SK-N-SH (cell line): ENCODE results near the gene TECR. TPM values are rescaled to one million over a fixed set of nuclear protein-coding genes. Genes with fewer than 3 reads are reported as not detected.

ENCODE experiments used
- CTCF ChIA-PET: fragments of 300-600, 350-600 bp; formaldehyde crosslinking; extraction: SDS; loops from one replicate; lab custom pipeline; 2021; lab: Yijun Ruan, JAX
- POLR2A ChIA-PET: fragments of 350-600 bp; sonication (Branson Sonifier 250); formaldehyde crosslinking; extraction: SDS; loops from one replicate; lab custom pipeline; 2020; ENCODE audit warnings: antibody characterized with exemption, inconsistent platforms; lab: Yijun Ruan, JAX
- DNase-seq: peaks from one replicate; pipeline ENCODE4 v3.0.0; 2012
- H2AFZ ChIP-seq: fragments of 200-600 bp; sonication (generic); 2 replicates; pipeline ENCODE4 v1.8.1; 2016; ENCODE audit warnings: antibody characterized with exemption, mild to moderate bottlenecking, low read depth
- H3F3A ChIP-seq: fragments of 200-600 bp; sonication (generic); replicated peaks from 2 replicates; pipeline ENCODE3; 2016; ENCODE audit warnings: antibody characterized with exemption, mild to moderate bottlenecking; ENCODE audit not compliant: insufficient read depth
- H3K27ac ChIP-seq, 2 experiments: fragments of 200-500 bp in 1 of 2; fragments of 200-600 bp in 1 of 2; sonication (Bioruptor generic) in 1 of 2; sonication (generic), shearing (Covaris generic) in 1 of 2; 2 replicates each; pipeline versions ENCODE4 v1.5.1 to v1.6.1; 2014 to 2016; ENCODE audit warnings: low read depth in 2 of 2, inconsistent platforms in 1 of 2, low read length in 1 of 2, mild to moderate bottlenecking in 1 of 2, mixed read lengths in 1 of 2
- H3K27me3 ChIP-seq: fragments of 200-600 bp; sonication (generic), shearing (Covaris generic); 2 replicates; pipeline ENCODE4 v1.6.1; 2016; ENCODE audit warnings: mixed run types; ENCODE audit not compliant: insufficient read depth
- H3K36me3 ChIP-seq, 2 experiments: fragments of 200-500 bp in 1 of 2; fragments of 200-600 bp in 1 of 2; sonication (Bioruptor generic) in 1 of 2; sonication (generic) in 1 of 2; replicated peaks in 1 of 2; 2 replicates each; pipeline versions ENCODE3 to v1.5.1; 2014 to 2016; ENCODE audit warnings: low read length in 1 of 2, mild to moderate bottlenecking in 1 of 2; ENCODE audit not compliant: insufficient read depth in 2 of 2, control insufficient read depth in 1 of 2
- H3K4me1 ChIP-seq, 2 experiments: fragments of 200-500 bp in 1 of 2; fragments of 200-600 bp in 1 of 2; sonication (Bioruptor generic) in 1 of 2; sonication (generic), shearing (Covaris generic) in 1 of 2; 2 replicates each; pipeline versions ENCODE4 v1.5.1 to v1.6.1; 2014 to 2016; ENCODE audit warnings: low read depth in 1 of 2, low read length in 1 of 2, mixed run types in 1 of 2; ENCODE audit not compliant: insufficient read depth in 2 of 2, control insufficient read depth in 1 of 2
- H3K4me2 ChIP-seq: fragments of 200-600 bp; sonication (generic), shearing (Covaris generic); 2 replicates; pipeline ENCODE4 v1.6.1; 2017; ENCODE audit warnings: mixed run types
- H3K4me3 ChIP-seq, 2 experiments: fragments of 200-500 bp in 1 of 2; fragments of 200-600 bp in 1 of 2; sonication (Bioruptor generic) in 1 of 2; sonication (generic), shearing (Covaris generic) in 1 of 2; 2 replicates each; pipeline versions ENCODE4 v1.5.1 to v1.8.1; 2014 to 2016; ENCODE audit warnings: low read depth in 2 of 2, inconsistent platforms in 1 of 2, low read length in 1 of 2, mild to moderate bottlenecking in 1 of 2, mixed read lengths in 1 of 2, moderate library complexity in 1 of 2
- H3K79me2 ChIP-seq: fragments of 200-600 bp; sonication (generic); 2 replicates; pipeline ENCODE4 v1.8.1; 2017; ENCODE audit warnings: mild to moderate bottlenecking; ENCODE audit not compliant: insufficient read depth
- H3K9ac ChIP-seq: fragments of 200-600 bp; sonication (generic); 2 replicates; pipeline ENCODE4 v1.6.1; 2017; ENCODE audit warnings: mixed run types
- H3K9me2 ChIP-seq: fragments of 200-600 bp; sonication (generic); 2 replicates; pipeline ENCODE4 v1.6.1; 2017; ENCODE audit warnings: mixed run types
- H3K9me3 ChIP-seq: fragments of 200-600 bp; sonication (generic); 2 replicates; pipeline ENCODE4 v1.6.1; 2017; ENCODE audit warnings: mixed run types, mild to moderate bottlenecking, moderate library complexity
- H4K20me1 ChIP-seq: fragments of 200-600 bp; sonication (generic); 2 replicates; pipeline ENCODE4 v1.6.1; 2017; ENCODE audit warnings: mild to moderate bottlenecking, mixed run types; ENCODE audit not compliant: insufficient read depth
- CTCF ChIP-seq: fragments of 200-600 bp; sonication (generic); IDR thresholded peaks from 2 replicates; pipeline ENCODE4 v1.6.1; 2017; ENCODE audit warnings: antibody characterized with exemption, mild to moderate bottlenecking, moderate library complexity
- ELF1 ChIP-seq: IDR thresholded peaks from 2 replicates; pipeline ENCODE4 v1.4.0; 2012
- EP300 ChIP-seq, 2 experiments: IDR thresholded peaks; 2 replicates each; pipeline versions ENCODE4 v1.4.0 to v1.6.1; 2012; ENCODE audit warnings: borderline replicate concordance in 1 of 2, low read depth in 1 of 2, low read length in 1 of 2
- EZH2phosphoT487 ChIP-seq: fragments of 200-600 bp; sonication (generic); IDR thresholded peaks from 2 replicates; pipeline ENCODE4 v1.6.1; 2017; ENCODE audit warnings: low read depth, mixed run types, mild to moderate bottlenecking, antibody characterized with exemption, moderate library complexity, borderline replicate concordance
- FOXJ3 ChIP-seq: sonication (generic); formaldehyde crosslinking; IDR thresholded peaks from 2 replicates; pipeline ENCODE4 v1.5.1; 2020; ENCODE audit warnings: mild to moderate bottlenecking, missing genetic modification reagents
- IRF3 ChIP-seq: fragments of 150-350 bp; IDR thresholded peaks from 2 replicates; pipeline ENCODE4 v1.6.1; 2016; ENCODE audit warnings: mild to moderate bottlenecking, low read depth, low read length
- JUND ChIP-seq: IDR thresholded peaks from 2 replicates; pipeline ENCODE4 v1.4.0; 2012
- RCOR1 ChIP-seq: fragments of 150-350 bp; IDR thresholded peaks from 2 replicates; pipeline ENCODE4 v1.6.1; 2017; ENCODE audit warnings: antibody characterized with exemption, low read length
- RFX5 ChIP-seq: IDR thresholded peaks from 2 replicates; pipeline ENCODE4 v1.6.1; 2012; ENCODE audit warnings: mild to moderate bottlenecking, improper control_type of control experiment, low read length
- SIN3A ChIP-seq: IDR thresholded peaks from 2 replicates; pipeline ENCODE4 v1.6.1; 2012; ENCODE audit warnings: low read depth, mild to moderate bottlenecking, low read length, moderate library complexity, borderline replicate concordance
- TAF1 ChIP-seq: IDR thresholded peaks from 2 replicates; pipeline ENCODE4 v1.6.1; 2012; ENCODE audit warnings: low read depth, mild to moderate bottlenecking, low read length, moderate library complexity, borderline replicate concordance
- WGBS: methylation state at CpG from one replicate; pipeline ENCODE4 v1.1.6; 2017; ENCODE audit warnings: low lambda C conversion rate; 5-methylcytosine and 5-hydroxymethylcytosine counted together
- polyA plus RNA-seq, 3 experiments: library from polyadenylated mRNA; depleted of rRNA; stranded (reverse); fragments of >200 nt; gene quantifications; 2 replicates each; pipeline ENCODE4 v1.2.3, GENCODE V29; 2012

TECR gene
- polyA plus RNA-seq, 1 of the 3 experiments (the other 2 are of a cell fraction): 110 TPM

GRCh38 chr19:14575428-14575980 is 46.1 kb downstream of the TECR start:
- H3K4me1 ChIP-seq: peaks cover 0 to 7% of the 10 kb centered on the region in 2 experiments; a peak in 2 of 4 replicates
- H3F3A ChIP-seq: no peaks in the 10 kb centered on the region
- DNase-seq: no peak
- H3K36me3 ChIP-seq: no peaks in the 10 kb centered on the region
- POLR2A ChIA-PET: no interaction called here
- no peak overlapping the region for H3K27ac ChIP-seq
- no peaks in the 10 kb centered on the region for H3K9me3 ChIP-seq
- H3K4me2 ChIP-seq: no peak overlapping the region
- peaks cover 5% of the 10 kb centered on the region; the same call in 1 of the 2 replicates for H3K27me3 ChIP-seq
- peaks cover 14% of the 10 kb centered on the region for H3K79me2 ChIP-seq
- no peak overlapping the region for H2AFZ ChIP-seq
- no peaks in the 10 kb centered on the region for H3K9me2 ChIP-seq
- no peak overlapping the region for H3K9ac ChIP-seq
- CTCF ChIA-PET: interaction anchor here (1.2 to 5.3 kb wide), 4 partner anchors 19 to 315 kb away, joined by 3 to 123 read pairs (median 6); partner anchors contain the start of gene ZNF333
- TF ChIP-seq FOXJ3 (CRISPR knock-in tag) (no peak), TAF1 (no peak)
- H4K20me1 ChIP-seq: no peaks in the 10 kb centered on the region
- H3K4me3 ChIP-seq: no peak overlapping the region
- WGBS: 49% methylated on average over 6 of the region's 6 CpGs

- no peaks in the 10 kb centered on the region for H3K36me3 ChIP-seq
- H3K4me3 ChIP-seq: no peak overlapping the region
- no peak overlapping the region for H3K27ac ChIP-seq
- H3K9me2 ChIP-seq: no peaks in the 10 kb centered on the region
- no peaks in the 10 kb centered on the region for H3K4me1 ChIP-seq
- H3K9ac ChIP-seq: no peak overlapping the region
- WGBS: 60% methylated on average over 8 of the region's 8 CpGs
- POLR2A ChIA-PET: interaction anchor here (0.6 kb wide), 1 partner anchor 118 kb away, joined by 4 read pairs; no protein-coding TSS in a partner anchor
- no peak overlapping the region for H3K4me2 ChIP-seq
- CTCF ChIA-PET: interaction anchor here (0.7 to 2.4 kb wide), 3 partner anchors 16 to 110 kb away, joined by 3 to 7 read pairs (median 5); no protein-coding TSS in a partner anchor
- no peak for DNase-seq
- H3K9me3 ChIP-seq: no peaks in the 10 kb centered on the region
- H2AFZ ChIP-seq: no peak overlapping the region
- TF ChIP-seq IRF3: no peak
- no peak for TF ChIP-seq FOXJ3 (CRISPR knock-in tag)
- no peak for TF ChIP-seq RCOR1
- no peak for TF ChIP-seq TAF1
- no peak for TF ChIP-seq ELF1
- TF ChIP-seq SIN3A: no peak
- TF ChIP-seq EZH2phosphoT487: no peak
- no peak for TF ChIP-seq JUND
- TF ChIP-seq EP300 (IDR thresholded peaks at IDR 0.05; ENCODE audit: borderline replicate concordance in 1 of 2, low read depth in 1 of 2, low read length in 1 of 2): no peak
- TF ChIP-seq RFX5: no peak
- TF ChIP-seq CTCF: no peak
- peaks cover 5% of the 10 kb centered on the region for H3K79me2 ChIP-seq
- no peaks in the 10 kb centered on the region for H3F3A ChIP-seq
- H4K20me1 ChIP-seq: no peaks in the 10 kb centered on the region
- H3K27me3 ChIP-seq: peaks cover 5% of the 10 kb centered on the region; the same call in 1 of the 2 replicates
Measured at GRCh38 chr19:14576363-14576762, 47.0 kb downstream of the TECR start.
